GM18511 (cell line): ENCODE results near the gene RRP15.

Experiments
- ATAC-seq: cut with Tn5 transposase; IDR thresholded peaks from one replicate; pipeline ENCODE4 v1.9.1; 2021; ENCODE audit warnings: mild to moderate bottlenecking, moderate library complexity; ENCODE audit not compliant: unreplicated experiment

RRP15 gene

GRCh38 chr1:218336328-218336727 lies 51.2 kb downstream of the RRP15 start:
- ATAC-seq: no peak

GRCh38 chr1:218339267-218339831 lies 54.3 kb downstream of the RRP15 start:
- peak; percentile 67 for ATAC-seq

- ATAC-seq: no peak
These were observed 56.2 kb downstream of the RRP15 start for GRCh38 chr1:218341325-218341724.

GRCh38 chr1:218342091-218342490 lies 57.0 kb downstream of the RRP15 start:
- ATAC-seq: no peak

GRCh38 chr1:218344814-218345672 lies 60.0 kb downstream of the RRP15 start, which contains the start of gene TGFB2:
Gene TGFB2, plus strand, starts transcription at chr1:218345336. Its CDS starts 1,366 bp downstream, at chr1:218346702.
- peak; percentile 43 for ATAC-seq

- ATAC-seq: peak; percentile 60
These were observed 60.7 kb downstream of the RRP15 start for GRCh38 chr1:218345673-218346390.

- ATAC-seq: no peak
These were observed 61.5 kb downstream of the RRP15 start for GRCh38 chr1:218346391-218347204.

GRCh38 chr1:218347336-218347722 lies 62.2 kb downstream of the RRP15 start:
- no peak for ATAC-seq

- no peak for ATAC-seq
These were observed 62.9 kb downstream of the RRP15 start for GRCh38 chr1:218347723-218348627.

- no peak for ATAC-seq
These were observed 63.6 kb downstream of the RRP15 start for GRCh38 chr1:218348628-218349071.

- no peak for ATAC-seq
These were observed 64.4 kb downstream of the RRP15 start for GRCh38 chr1:218349348-218350034.

GRCh38 chr1:218350035-218350525 lies 65.0 kb downstream of the RRP15 start:
- no peak for ATAC-seq

- ATAC-seq: no peak
These were observed 65.7 kb downstream of the RRP15 start for GRCh38 chr1:218350801-218351266.

- ATAC-seq: peak; percentile 72
These were observed 66.4 kb downstream of the RRP15 start for GRCh38 chr1:218351391-218352074.

- ATAC-seq: no peak
These were observed 67.0 kb downstream of the RRP15 start for GRCh38 chr1:218352075-218352438.

- ATAC-seq: no peak
These were observed 68.6 kb downstream of the RRP15 start for GRCh38 chr1:218353656-218354055.

- no peak for ATAC-seq
These were observed 70.2 kb downstream of the RRP15 start for GRCh38 chr1:218355278-218355677.

- no peak for ATAC-seq
These were observed 72.3 kb downstream of the RRP15 start for GRCh38 chr1:218357211-218357892.
